HepG2 (cell line): Measurements from ENCODE around the gene ITGB3. TPM values are rescaled to one million over a fixed set of nuclear protein-coding genes. Genes with fewer than 3 reads are reported as not detected.
A peak's percentile ranks its signal among the peaks of the same experiment; 100 is the strongest.

Experiments used
- ATAC-seq: fragments of 200-7000 bp; cut with Tn5 transposase; 3 replicates; pipeline ENCODE4 v1.9.1; 2020; ENCODE audit warnings: mild to moderate bottlenecking, moderate library complexity
- BruUV-seq: library from RNA; stranded (reverse); fragments of 400-500 nt; replicated peaks from 2 replicates; lab custom pipeline; 2021; lab: Mats Ljungman, UMichigan
- CTCF ChIA-PET: fragments of 300-600 bp; formaldehyde crosslinking; extraction: SDS; loops from one replicate; lab custom pipeline; 2021; ENCODE audit warnings: low total read pairs, inconsistent platforms, low intra/inter-chr PET ratio; lab: Yijun Ruan, JAX
- POLR2A ChIA-PET: fragments of 350-600 bp; sonication (Branson Sonifier 250); formaldehyde crosslinking; loops from one replicate; lab custom pipeline; 2020; ENCODE audit warnings: antibody characterized with exemption, inconsistent platforms; lab: Yijun Ruan, JAX
- DNase-seq: peaks from one replicate; pipeline ENCODE4 v3.0.0-alpha.2; 2015; ENCODE audit warnings: low spot score
- FAIRE-seq: peaks from 3 replicates; lab custom pipeline; 2011; peaks lifted over from hg19 to GRCh38; lab: Jason Lieb, UNC
- H2AFZ ChIP-seq: one replicate; pipeline ENCODE4 v1.6.1; 2011; ENCODE audit warnings: low read length, inconsistent platforms
- H3K27ac ChIP-seq: fragments of 300-600 bp; 3 replicates; pipeline ENCODE4 v1.8.0; 2011; ENCODE audit warnings: mixed run types, mild to moderate bottlenecking, mixed read lengths, low read length, inconsistent platforms; ENCODE audit not compliant: insufficient read depth; ENCODE audit errors: extremely low read length
- H3K27me3 ChIP-seq, 2 experiments: fragments of 200-600 bp in 1 of 2; 2 replicates in 1 of 2; 3 replicates in 1 of 2; pipeline versions ENCODE4 v1.6.0 to v1.8.0; 2011; ENCODE audit warnings: low read length in 2 of 2, mild to moderate bottlenecking in 2 of 2, moderate library complexity in 2 of 2, inconsistent platforms in 1 of 2; ENCODE audit not compliant: insufficient read depth in 2 of 2, control insufficient read depth in 1 of 2
- H3K36me3 ChIP-seq, 2 experiments: fragments of 200-600 bp in 1 of 2; replicated peaks in 1 of 2; 2 replicates in 1 of 2; 3 replicates in 1 of 2; pipeline versions ENCODE4 v1.5.1 to v1.8.0; 2011; ENCODE audit warnings: low read length in 2 of 2, inconsistent platforms in 1 of 2; ENCODE audit not compliant: insufficient read depth in 2 of 2, control insufficient read depth in 1 of 2
- H3K4me1 ChIP-seq: 2 replicates; pipeline ENCODE4 v1.5.1; 2012; ENCODE audit warnings: low read length, inconsistent platforms; ENCODE audit not compliant: insufficient read depth
- H3K4me2 ChIP-seq: 2 replicates; pipeline ENCODE4 v1.6.0; 2011; ENCODE audit warnings: low read depth, low read length, inconsistent platforms
- H3K4me3 ChIP-seq, 3 experiments: fragments of 200-600 bp in 1 of 3; sonication (generic), shearing (Covaris generic) in 1 of 3; replicated peaks in 1 of 3; 2 replicates each; pipeline ENCODE4 v1.5.1; 2011 to 2016; ENCODE audit warnings: low read length in 3 of 3, inconsistent platforms in 2 of 3, low read depth in 2 of 3, mild to moderate bottlenecking in 2 of 3, control low read depth in 1 of 3, mixed read lengths in 1 of 3; ENCODE audit not compliant: insufficient read depth in 1 of 3
- H3K79me2 ChIP-seq: one replicate; pipeline ENCODE4 v1.6.1; 2011; ENCODE audit warnings: low read length, inconsistent platforms; ENCODE audit not compliant: insufficient read depth
- H3K9ac ChIP-seq: 2 replicates; pipeline ENCODE4 v1.6.0; 2011; ENCODE audit warnings: mild to moderate bottlenecking, low read depth, low read length, inconsistent platforms; ENCODE audit not compliant: insufficient read depth
- H3K9me3 ChIP-seq: 2 replicates; pipeline ENCODE4 v1.5.1; 2012; ENCODE audit warnings: mild to moderate bottlenecking, low read length
- H4K20me1 ChIP-seq: 2 replicates; pipeline ENCODE4 v1.6.0; 2011; ENCODE audit warnings: inconsistent platforms, mild to moderate bottlenecking, low read length, moderate library complexity; ENCODE audit not compliant: insufficient read depth
- BCL6 ChIP-seq: IDR thresholded peaks from 2 replicates; pipeline ENCODE4 v1.6.1; 2016; ENCODE audit warnings: missing genetic modification reagents, missing compliant biosample characterization
- BHLHE40 ChIP-seq: IDR thresholded peaks from 2 replicates; pipeline ENCODE4 v1.6.1; 2011; ENCODE audit warnings: low read length, improper control_type of control experiment
- BRCA1 ChIP-seq: sonication (generic); formaldehyde crosslinking; IDR thresholded peaks from 2 replicates; pipeline ENCODE4 v1.4.0; 2020; ENCODE audit warnings: missing genetic modification reagents
- DMAP1 ChIP-seq: IDR thresholded peaks from 2 replicates; pipeline ENCODE4 v1.6.1; 2016
- FOSL2 ChIP-seq: sonication (generic); formaldehyde crosslinking; IDR thresholded peaks from 2 replicates; pipeline ENCODE4 v1.4.0; 2020; ENCODE audit warnings: missing genetic modification reagents
- JUN ChIP-seq: sonication (generic); formaldehyde crosslinking; IDR thresholded peaks from 2 replicates; pipeline ENCODE4 v1.4.0; 2020; ENCODE audit warnings: mild to moderate bottlenecking, missing genetic modification reagents
- MAFK ChIP-seq, 2 experiments: IDR thresholded peaks in 1 of 2; conservative IDR thresholded peaks in 1 of 2; 2 replicates each; pipeline ENCODE4 v1.6.1; 2011; ENCODE audit warnings: improper control_type of control experiment in 2 of 2, low read length in 2 of 2
- MAX ChIP-seq: IDR thresholded peaks from 2 replicates; pipeline ENCODE4 v1.6.1; 2012; ENCODE audit warnings: inconsistent platforms
- MNT ChIP-seq: fragments of 450-650 bp; IDR thresholded peaks from 2 replicates; pipeline ENCODE4 v1.6.1; 2016
- MXI1 ChIP-seq: IDR thresholded peaks from 3 replicates; pipeline ENCODE4 v1.6.1; 2012; ENCODE audit warnings: low read depth, low read length, inconsistent platforms, borderline replicate concordance
- PRMT3 ChIP-seq: sonication (generic); formaldehyde crosslinking; IDR thresholded peaks from 2 replicates; pipeline ENCODE4 v1.8.1; 2022; ENCODE audit warnings: low read depth, mild to moderate bottlenecking, moderate library complexity, missing genetic modification reagents, borderline replicate concordance
- USF2 ChIP-seq, 2 experiments: sonication (generic) in 1 of 2; formaldehyde crosslinking in 1 of 2; IDR thresholded peaks; 2 replicates each; pipeline versions ENCODE4 v1.5.1 to v1.6.1; 2011 to 2020; ENCODE audit warnings: borderline replicate concordance in 1 of 2, low read depth in 1 of 2, low read length in 1 of 2, mild to moderate bottlenecking in 1 of 2, missing genetic modification reagents in 1 of 2, moderate library complexity in 1 of 2
- ZNF264 ChIP-seq: sonication (generic); formaldehyde crosslinking; IDR thresholded peaks from 2 replicates; pipeline ENCODE4 v1.4.0; 2020; ENCODE audit warnings: missing genetic modification reagents
- ZNF446 ChIP-seq: sonication (generic); formaldehyde crosslinking; IDR thresholded peaks from 2 replicates; pipeline ENCODE4 v1.5.0; 2020; ENCODE audit warnings: mild to moderate bottlenecking, missing genetic modification reagents
- ZNF546 ChIP-seq: sonication (generic); formaldehyde crosslinking; conservative IDR thresholded peaks from 2 replicates; pipeline ENCODE4 v1.8.1; 2023; ENCODE audit warnings: mild to moderate bottlenecking, missing genetic modification reagents
- ZSCAN22 ChIP-seq: sonication (generic); formaldehyde crosslinking; IDR thresholded peaks from 2 replicates; pipeline ENCODE4 v1.4.0; 2020; ENCODE audit warnings: mild to moderate bottlenecking, missing genetic modification reagents
- WGBS: methylation state at CpG from one replicate; pipeline ENCODE4 v1.1.6; 2017; ENCODE audit warnings: low lambda C conversion rate; 5-methylcytosine and 5-hydroxymethylcytosine counted together
- in situ Hi-C: cut with HindIII; loops from 2 replicates; pipeline ENCODE4 v1.10.0; 2017; ENCODE audit warnings: low pct_unique_long_range_greater_than_20kb; ENCODE audit not compliant: extremely low pct_ligation_motif_present
- intact Hi-C: fragments of 100-400 bp; cut with micrococcal nuclease; formaldehyde crosslinking; loops from one replicate; pipeline ENCODE4 v1.10.0; 2022; ENCODE audit not compliant: unreplicated experiment
- polyA plus RNA-seq, 8 experiments: library from polyadenylated mRNA; depleted of rRNA in 3 of 8; stranded (reverse) in 7 of 8; unstranded in 1 of 8; fragments of >200 nt; fragmentation: Illumina TruSeq in 4 of 8; extraction: Trizol in 4 of 8; gene quantifications; 2 replicates each; pipeline versions ENCODE4 v1.2.1 to v1.2.3, GENCODE V29; 2011 to 2016; ENCODE audit warnings: low read depth in 4 of 8, missing spikeins in 1 of 8, mixed read lengths in 1 of 8; ENCODE audit not compliant: insufficient read depth in 1 of 8
- total RNA-seq, 5 experiments: library from RNA; depleted of rRNA; stranded (reverse); fragments of >200 nt; fragmentation: Illumina TruSeq; extraction: Trizol; gene quantifications; 2 replicates each; pipeline ENCODE4 v1.2.3, GENCODE V29; 2016; ENCODE audit warnings: low read depth in 1 of 5

ITGB3 gene
- total and polyA plus RNA-seq, 2 of the 13 experiments (the other 11 are each of a cell fraction or from before 2014, with no cell fraction given) = 0.09 to 0.31 TPM

- no peak for TF ChIP-seq MAFK (conservative IDR thresholded peaks at IDR 0.05 in 1 of 2, IDR thresholded peaks at IDR 0.05 in 1 of 2; ENCODE audit: low read length in 2 of 2)
- TF ChIP-seq, all 625 proteins: peak for 0
These were observed 9.0 kb downstream of the ITGB3 start (continued) for GRCh38 chr17:47262586-47262985.

GRCh38 chr17:47264166-47264565 is 10.5 kb downstream of the ITGB3 start:
- FAIRE-seq (no peak), ATAC-seq (no peak)
- in situ Hi-C loops = no loop called here

GRCh38 chr17:47265983-47266541 is 12.4 kb downstream of the ITGB3 start:
- no peak overlapping the region for H3K4me2 ChIP-seq
- H4K20me1 ChIP-seq = no peaks in the 10 kb centered on the region
- no peak overlapping the region for H3K27ac ChIP-seq
- peaks cover 26% of the 10 kb centered on the region for H3K4me1 ChIP-seq
- WGBS = 36% methylated on average over 2 of the region's 2 CpGs
- ChIA-PET CTCF (no interaction called here), POLR2A (no interaction called here)
- intact Hi-C loops (no loop called here), in situ Hi-C loops (no loop called here)
- H3K79me2 ChIP-seq = no peaks in the 10 kb centered on the region
- DNase-seq (peak; percentile 48), ATAC-seq (peak; percentile 23; the same call in 2 of the 3 replicates), FAIRE-seq (no peak)
- H3K9me3 ChIP-seq = peaks cover 4% of the 10 kb centered on the region; the same call in 1 of the 2 replicates
- BruUV-seq = no TSS peak
- no peak overlapping the region for H3K4me3 ChIP-seq
- H3K27me3 ChIP-seq = no peaks in the 10 kb centered on the region
- H2AFZ ChIP-seq = no peak overlapping the region
- H3K36me3 ChIP-seq = no peaks in the 10 kb centered on the region
- H3K9ac ChIP-seq = no peak overlapping the region
- TF ChIP-seq BCL6 (CRISPR knock-in tag) (no peak), MXI1 (no peak), ZSCAN22 (CRISPR knock-in tag) (no peak), JUN (no peak), ZNF546 (CRISPR knock-in tag) (no peak), MAX (no peak), MNT (0 out of 2 replicates have a peak, but pooled peaks have one; percentile 27), BHLHE40 (peak; percentile 35; the same call in 1 of the 2 replicates), USF2 (IDR thresholded peaks at IDR 0.05; ENCODE audit: low read depth, low read length) (peak; percentile 43; the same call in 1 of the 2 replicates), USF2 (CRISPR knock-in tag; IDR thresholded peaks at IDR 0.05; ENCODE audit: borderline replicate concordance) (no peak), DMAP1 (no peak), FOSL2 (CRISPR knock-in tag) (peak; percentile 83)

More at GRCh38 chr17:47264166-47264565, 10.5 kb downstream of the ITGB3 start:
- H3K27me3 ChIP-seq = no peaks in the 10 kb centered on the region
- peaks cover 26% of the 10 kb centered on the region for H3K4me1 ChIP-seq
- H3K4me2 ChIP-seq = no peak overlapping the region
- no TSS peak for BruUV-seq
- H3K4me3 ChIP-seq = no peak overlapping the region
- ChIA-PET POLR2A (no interaction called here), CTCF (no interaction called here)
- no peak overlapping the region for H2AFZ ChIP-seq
- no peaks in the 10 kb centered on the region for H3K36me3 ChIP-seq
- TF ChIP-seq ZNF446 (CRISPR knock-in tag) (no peak), ZNF264 (CRISPR knock-in tag) (no peak), BRCA1 (CRISPR knock-in tag) (no peak), PRMT3 (CRISPR knock-in tag) (no peak)
- TF ChIP-seq, all 625 proteins: peak for 0
- WGBS = 90% methylated on average over 2 of the region's 2 CpGs
- H3K79me2 ChIP-seq = no peaks in the 10 kb centered on the region
- intact Hi-C loops = no loop called here
- no peak for DNase-seq
- no peaks in the 10 kb centered on the region for H4K20me1 ChIP-seq
- no peak overlapping the region for H3K9ac ChIP-seq
- no peak overlapping the region for H3K27ac ChIP-seq
- peaks cover 4% of the 10 kb centered on the region; the same call in 1 of the 2 replicates for H3K9me3 ChIP-seq
